Measurements from ENCODE around the gene AGFG1. TPM values are rescaled to one million over a fixed set of nuclear protein-coding genes. Genes with fewer than 3 reads are reported as not detected.

AGFG1 gene
- total RNA-seq, 1 experiment from 2014 or later = 119 TPM

GRCh38 chr2:227545990-227546389 is 74.0 kb downstream of the AGFG1 start:
- no peak for DNase-seq
- ChIA-PET CTCF (interaction anchor here (0.6 kb wide), 1 partner anchor 8 kb away, joined by 8 read pairs; no protein-coding TSS in a partner anchor), POLR2A (ENCODE audit: unreplicated experiment) (no interaction called here)
- no peak overlapping the region for H3K27ac ChIP-seq
- no peaks in the 10 kb centered on the region for H3K9me3 ChIP-seq (ENCODE audit: insufficient read depth, low read depth)
- no peak overlapping the region for H2AFZ ChIP-seq
- H3K9me2 ChIP-seq (ENCODE audit: insufficient read depth) = no peaks in the 10 kb centered on the region
- BruUV-seq (replicated peaks) = no TSS peak
- H3K27me3 ChIP-seq (ENCODE audit: insufficient read depth, low read depth) = no peaks in the 10 kb centered on the region
- no peaks in the 10 kb centered on the region for H3K4me1 ChIP-seq (replicated peaks; ENCODE audit: insufficient read depth)
- no peak overlapping the region for H3K4me3 ChIP-seq
- H3F3A ChIP-seq (ENCODE audit: insufficient read depth, low read depth) = peaks cover 27% of the 10 kb centered on the region
- H3K36me3 ChIP-seq (ENCODE audit: low read depth) = peaks cover 24% of the 10 kb centered on the region
- H3K4me2 ChIP-seq = no peak overlapping the region
- no peak for TF ChIP-seq EZH2 (IDR thresholded peaks at IDR 0.05; ENCODE audit: low read depth)
- peak; percentile 35; the same call in 1 of the 2 replicates for TF ChIP-seq CTCF (conservative IDR thresholded peaks at IDR 0.05)
- H4K20me1 ChIP-seq (ENCODE audit: insufficient read depth) = no peaks in the 10 kb centered on the region; the same call in 1 of the 2 replicates
- intact Hi-C loops (cut with micrococcal nuclease; ENCODE audit: unreplicated experiment) = no loop called here
- peaks cover 25% of the 10 kb centered on the region for H3K79me2 ChIP-seq (ENCODE audit: low read depth)

GRCh38 chr2:227551836-227552235 is 79.9 kb downstream of the AGFG1 start:
- peaks cover 11% of the 10 kb centered on the region; the same call in 1 of the 2 replicates for H3K79me2 ChIP-seq (ENCODE audit: low read depth)
- DNase-seq = no peak
- CTCF ChIA-PET = no interaction called here
- H2AFZ ChIP-seq = no peak overlapping the region
- POLR2A ChIA-PET (ENCODE audit: unreplicated experiment) = interaction anchor here (0.6 kb wide), 1 partner anchor 488 kb away, joined by 6 read pairs; no protein-coding TSS in a partner anchor
- H3K4me3 ChIP-seq = no peak overlapping the region
- H3F3A ChIP-seq (ENCODE audit: insufficient read depth, low read depth) = peaks cover 41% of the 10 kb centered on the region
- no peak overlapping the region for H3K4me2 ChIP-seq
- H3K9me3 ChIP-seq (ENCODE audit: insufficient read depth, low read depth) = no peaks in the 10 kb centered on the region
- H3K27ac ChIP-seq = no peak overlapping the region
- no peaks in the 10 kb centered on the region for H3K4me1 ChIP-seq (replicated peaks; ENCODE audit: insufficient read depth)
- TF ChIP-seq CTCF (conservative IDR thresholded peaks at IDR 0.05) (no peak), EZH2 (IDR thresholded peaks at IDR 0.05; ENCODE audit: low read depth) (no peak)
- H4K20me1 ChIP-seq (ENCODE audit: insufficient read depth) = peaks cover 5% of the 10 kb centered on the region; the same call in 1 of the 2 replicates
- no peaks in the 10 kb centered on the region for H3K9me2 ChIP-seq (ENCODE audit: insufficient read depth)
- no TSS peak for BruUV-seq (replicated peaks)
- no peaks in the 10 kb centered on the region for H3K27me3 ChIP-seq (ENCODE audit: insufficient read depth, low read depth)
- peaks cover 48% of the 10 kb centered on the region for H3K36me3 ChIP-seq (ENCODE audit: low read depth)
- intact Hi-C loops (cut with micrococcal nuclease; ENCODE audit: unreplicated experiment) = no loop called here

GRCh38 chr2:227562581-227562980 is 90.6 kb downstream of the AGFG1 start:
- Histone ChIP-seq H3K4me1 (replicated peaks; ENCODE audit: insufficient read depth) (no peaks in the 10 kb centered on the region), H3F3A (ENCODE audit: insufficient read depth, low read depth) (peaks cover 39% of the 10 kb centered on the region), H4K20me1 (ENCODE audit: insufficient read depth) (no peaks in the 10 kb centered on the region), H3K36me3 (ENCODE audit: low read depth) (peaks cover 13% of the 10 kb centered on the region; the same call in 1 of the 2 replicates), H2AFZ (no peak overlapping the region), H3K27me3 (ENCODE audit: insufficient read depth, low read depth) (no peaks in the 10 kb centered on the region), H3K9me3 (ENCODE audit: insufficient read depth, low read depth) (no peaks in the 10 kb centered on the region), H3K79me2 (ENCODE audit: low read depth) (no peaks in the 10 kb centered on the region), H3K4me2 (no peak overlapping the region), H3K27ac (no peak overlapping the region), H3K9me2 (ENCODE audit: insufficient read depth) (no peaks in the 10 kb centered on the region), H3K4me3 (no peak overlapping the region)
- intact Hi-C loops (cut with micrococcal nuclease; ENCODE audit: unreplicated experiment) = no loop called here
- DNase-seq = no peak
- BruUV-seq (replicated peaks) = no TSS peak
- ChIA-PET POLR2A (ENCODE audit: unreplicated experiment) (no interaction called here), CTCF (no interaction called here)
- TF ChIP-seq CTCF (conservative IDR thresholded peaks at IDR 0.05) = no peak
- TF ChIP-seq EZH2 (IDR thresholded peaks at IDR 0.05; ENCODE audit: low read depth) = no peak
